Left cardiac atrium (tissue), 4 donors: ENCODE measurements around the gene KRTAP6-2. TPM values are rescaled to one million over a fixed set of nuclear protein-coding genes. Genes with fewer than 3 reads are reported as not detected.
A peak's percentile ranks its signal among the peaks of the same experiment; 100 is the strongest.

Source experiments
- ATAC-seq, 2 donors: fragments of 200-7000 bp; cut with Tn5 transposase; one replicate each; pipeline ENCODE4 v1.9.1; 2020; ENCODE audit warnings: mild to moderate bottlenecking in 2 of 2, moderate library complexity in 2 of 2
- DNase-seq: peaks from one replicate; pipeline ENCODE4 v3.0.0-alpha.2; 2020
- intact Hi-C, 2 donors: fragments of 100-400 bp; cut with DNase I; formaldehyde crosslinking; loops; one replicate each; pipeline versions ENCODE4 v1.14.1 to v1.15.1; 2022 to 2023
- total RNA-seq, 2 donors: library from RNA; stranded (reverse); fragmentation: NEBNext Ultra II Directional; extraction: Animal tissue kit (Norgen Biotek cat#: 25700); gene quantifications; one replicate each; pipeline ENCODE4 v1.2.1, GENCODE V29; 2021
- donor health status: DM: no; HTN: yes; CAD: no.
- donor health status: DM: no; HTN: yes; CAD: no; lungs with severe emphysema.
- donor health status: DM: yes; HTN: yes; CAD: no.
- donor health status: Dilated cardiomyopathy.

The KRTAP6-2 gene
- total RNA-seq, 2 donors from 2014 or later: not detected

DNA sequence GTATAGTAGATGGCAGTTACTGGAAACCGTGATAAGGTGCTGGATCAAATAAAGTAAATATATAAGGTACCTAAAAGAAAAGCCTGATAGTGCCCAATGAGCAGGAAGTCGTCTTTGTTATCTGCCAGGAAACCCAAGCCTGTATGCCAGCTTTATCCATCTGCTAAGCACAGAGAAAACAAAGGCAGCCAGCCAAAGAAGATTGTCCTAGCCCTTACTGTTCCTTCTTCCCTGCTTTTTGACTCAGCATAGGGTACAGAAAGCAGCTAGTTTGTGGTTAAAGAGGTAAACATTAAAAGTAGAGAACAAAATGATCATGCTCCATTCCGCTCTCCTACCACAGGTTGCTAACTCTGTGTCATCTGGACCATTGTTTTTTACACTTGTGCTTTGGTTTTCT lies 18.6 kb downstream of the KRTAP6-2 start:
- no peak for DNase-seq
- no peak for ATAC-seq
- intact Hi-C loops: no loop called here

DNA sequence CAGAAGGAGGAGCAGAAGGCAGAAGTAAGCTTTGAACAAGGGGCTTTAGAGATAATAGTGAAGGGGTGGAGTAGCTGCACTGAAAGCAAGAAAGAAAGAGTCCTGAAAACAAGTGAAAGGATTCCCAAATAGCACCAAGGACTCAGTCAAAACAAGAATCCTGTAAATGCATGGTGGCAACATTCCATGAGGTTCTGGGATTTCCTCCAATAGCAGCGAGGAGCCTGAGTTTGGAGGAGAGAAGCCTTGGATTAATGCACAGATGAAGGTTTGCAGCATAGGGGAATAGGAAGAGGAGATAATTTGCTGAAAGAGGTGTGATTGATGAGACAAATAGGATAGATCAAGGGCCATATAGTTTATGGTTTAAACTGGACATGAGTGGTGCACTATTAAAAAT lies 19.4 kb downstream of the KRTAP6-2 start:
- no peak for DNase-seq
- no peak for ATAC-seq
- intact Hi-C loops: no loop called here

GRCh38 chr21:30577766-30578165 lies 20.9 kb downstream of the KRTAP6-2 start:
- peak in 1 of 2 donors; percentile 83 for ATAC-seq
- no peak for DNase-seq

DNA sequence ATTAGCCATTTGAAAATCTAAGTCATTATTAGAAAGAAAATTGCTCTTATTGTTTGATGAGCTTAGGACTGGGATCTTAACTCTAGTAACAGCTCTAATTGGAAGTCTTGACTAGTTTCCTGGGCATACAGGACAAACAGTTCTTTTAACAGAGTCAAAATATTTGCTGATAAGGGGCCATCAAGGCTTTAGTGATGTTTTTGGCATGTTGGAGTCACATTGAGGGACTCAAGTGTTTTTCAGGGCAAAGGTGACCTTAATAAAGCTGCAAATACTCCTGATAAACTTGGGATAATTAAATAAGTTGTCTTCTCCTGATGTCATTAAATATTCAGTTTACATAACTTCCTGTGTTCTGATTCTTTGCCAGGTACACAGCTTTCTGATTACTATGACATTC lies 31.1 kb downstream of the KRTAP6-2 start:
- intact Hi-C loops: loop anchor here in 1 of 2 donors (5.0 kb wide), 1 partner anchor 90 kb away; no protein-coding TSS in a partner anchor
- DNase-seq: no peak
- ATAC-seq: peak in 1 of 2 donors; percentile 29

More at GRCh38 chr21:30577766-30578165, 20.9 kb downstream of the KRTAP6-2 start:
- intact Hi-C loops: no loop called here

GRCh38 chr21:30563630-30564029 lies 35.1 kb downstream of the KRTAP6-2 start:
- intact Hi-C loops: no loop called here

GRCh38 chr21:30563072-30563471 lies 35.6 kb downstream of the KRTAP6-2 start:
- ATAC-seq: peak; percentile 72 to 81
- no peak for DNase-seq
- intact Hi-C loops: no loop called here

More at GRCh38 chr21:30563630-30564029, 35.1 kb downstream of the KRTAP6-2 start:
- ATAC-seq (no peak), DNase-seq (no peak)

DNA sequence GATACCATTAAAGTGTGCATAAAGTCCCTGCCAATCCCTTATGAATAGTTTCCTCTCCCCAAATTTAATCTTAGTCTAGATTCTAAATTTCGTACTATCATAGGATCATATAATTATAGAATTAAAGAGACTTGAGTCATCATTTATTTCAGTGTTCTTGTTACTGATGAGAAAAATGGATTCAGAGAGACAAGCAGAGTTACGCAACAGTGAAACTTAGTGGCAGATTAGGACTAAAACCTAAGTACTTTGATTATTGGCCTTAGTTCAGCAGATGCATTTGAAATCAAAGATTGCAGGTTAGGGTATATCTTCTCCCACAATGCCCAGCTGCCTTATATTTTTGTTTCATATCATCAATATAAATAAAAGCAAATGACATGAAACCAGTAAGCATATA lies 36.7 kb downstream of the KRTAP6-2 start:
- DNase-seq (no peak), ATAC-seq (no peak)
- intact Hi-C loops: no loop called here

DNA sequence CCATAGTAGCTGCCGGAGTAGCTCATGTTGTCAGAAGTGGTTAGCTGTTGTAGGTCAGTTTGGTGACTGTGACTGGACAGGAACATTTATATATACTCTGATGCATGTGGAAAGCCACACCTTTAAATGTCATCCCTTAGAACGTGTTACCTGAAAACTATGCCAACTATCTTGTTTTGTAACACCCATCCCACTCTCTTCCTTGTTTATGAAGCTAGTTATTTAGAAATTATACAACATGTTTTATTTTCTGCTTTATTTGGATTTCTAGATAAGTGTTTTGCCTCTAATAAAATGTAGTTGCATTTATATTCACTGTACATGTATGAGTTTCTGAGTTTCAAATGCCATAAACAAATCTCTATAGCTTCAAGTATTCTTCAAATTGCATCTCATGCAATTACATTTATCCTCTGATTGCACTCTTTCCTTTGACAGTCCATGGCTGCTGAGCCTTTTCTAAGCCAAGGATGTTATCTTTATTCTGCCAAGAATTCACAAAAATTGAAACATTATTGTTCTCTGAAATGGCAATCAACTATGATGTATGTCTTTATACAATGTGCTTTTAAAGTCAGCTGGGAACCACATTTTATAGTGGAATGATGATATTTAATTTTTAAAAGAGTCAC lies 37.3 kb downstream of the KRTAP6-2 start, which contains the start of gene KRTAP19-7:
TSS of gene KRTAP19-7 (minus strand) at position 51 of the 632 bp plus-strand sequence. CDS start at position 26, 25 bp downstream.
- no peak for DNase-seq
- intact Hi-C loops: no loop called here
- no peak for ATAC-seq

- intact Hi-C loops: no loop called here
These were observed 43.6 kb downstream of the KRTAP6-2 start for GRCh38 chr21:30555095-30555494.

DNA sequence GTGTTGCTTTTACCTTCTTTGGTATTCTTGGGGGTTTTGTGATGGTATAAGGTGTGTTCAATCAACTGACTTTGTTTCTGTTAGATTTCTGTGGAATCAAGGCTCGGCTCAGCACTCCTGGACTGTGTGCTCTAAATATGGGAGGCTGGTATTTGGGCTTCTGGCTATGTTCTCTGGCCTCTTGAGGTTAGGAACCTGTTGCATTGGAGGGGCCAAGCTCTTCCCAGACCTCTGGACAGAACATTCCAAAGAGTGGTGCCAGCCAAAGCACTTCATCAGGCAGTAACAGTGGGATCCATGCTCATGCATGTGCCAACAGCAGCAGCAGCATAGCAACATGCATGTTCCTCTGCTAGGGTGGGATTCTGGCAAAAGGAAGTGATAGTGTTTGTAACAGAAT lies 45.9 kb downstream of the KRTAP6-2 start:
- ATAC-seq (no peak), DNase-seq (no peak)
- intact Hi-C loops: no loop called here

More at GRCh38 chr21:30555095-30555494, 43.6 kb downstream of the KRTAP6-2 start:
- ATAC-seq (no peak), DNase-seq (no peak)

Other genes with a start within 250 kb of the KRTAP6-2 start
- gene KRTAP13-2, start 226.6 kb downstream of the KRTAP6-2 start, total RNA-seq: not detected
- gene KRTAP13-1, start 202.9 kb downstream of the KRTAP6-2 start, total RNA-seq: not detected
- gene KRTAP13-3, start 173.0 kb downstream of the KRTAP6-2 start, total RNA-seq: not detected
- gene KRTAP13-4, start 168.7 kb downstream of the KRTAP6-2 start, total RNA-seq: not detected
- not detected for gene KRTAP15-1, start 158.6 kb downstream of the KRTAP6-2 start, total RNA-seq
- gene KRTAP19-1, start 118.5 kb downstream of the KRTAP6-2 start, total RNA-seq: not detected
- not detected for gene KRTAP19-2, start 111.5 kb downstream of the KRTAP6-2 start, total RNA-seq
- gene KRTAP19-3, start 106.9 kb downstream of the KRTAP6-2 start, total RNA-seq: not detected
- not detected for gene KRTAP19-4, start 101.7 kb downstream of the KRTAP6-2 start, total RNA-seq
- not detected for gene KRTAP19-5, start 96.8 kb downstream of the KRTAP6-2 start, total RNA-seq
- not detected for gene KRTAP19-6, start 57.0 kb downstream of the KRTAP6-2 start, total RNA-seq
- gene KRTAP19-7, start 37.6 kb downstream of the KRTAP6-2 start, total RNA-seq: not detected
- not detected for gene KRTAP22-2, start 8.5 kb downstream of the KRTAP6-2 start, total RNA-seq
- not detected for gene KRTAP6-3, start 6.5 kb downstream of the KRTAP6-2 start, total RNA-seq
- gene KRTAP22-1, start 2.2 kb upstream of the KRTAP6-2 start, total RNA-seq: not detected
- not detected for gene KRTAP6-1, start 15.0 kb upstream of the KRTAP6-2 start, total RNA-seq
- not detected for gene KRTAP20-1, start 17.5 kb upstream of the KRTAP6-2 start, total RNA-seq
- gene KRTAP20-4, start 21.7 kb upstream of the KRTAP6-2 start, total RNA-seq: not detected
- not detected for gene KRTAP20-2, start 36.3 kb upstream of the KRTAP6-2 start, total RNA-seq
- gene KRTAP20-3, start 44.0 kb upstream of the KRTAP6-2 start, total RNA-seq: not detected
- gene KRTAP21-3, start 119.9 kb upstream of the KRTAP6-2 start, total RNA-seq: not detected
- gene KRTAP21-2, start 148.4 kb upstream of the KRTAP6-2 start, total RNA-seq: not detected
- gene KRTAP21-1, start 156.5 kb upstream of the KRTAP6-2 start, total RNA-seq: not detected
- gene KRTAP8-1, start 214.4 kb upstream of the KRTAP6-2 start, total RNA-seq: not detected
- not detected for gene KRTAP7-1, start 230.9 kb upstream of the KRTAP6-2 start, total RNA-seq